EH (cell line): ENCODE results near the gene GIPR.
"Not testable (repeated sequence)": the region's sequence is repeated elsewhere in the genome, so short reads cannot be mapped to it uniquely, and the experiment has no call there.

ENCODE experiments used
- DNase-seq: peaks from one replicate; pipeline ENCODE4 v3.0.0-alpha.2; 2015; ENCODE audit warnings: low read depth

The GIPR gene

GRCh38 chr19:45667620-45668341 lies at the start of gene GIPR:
GIPR (plus strand) TSS chr19:45668221; CDS start chr19:45669521, 1,300 bp downstream.
- DNase-seq: peak; percentile 65

- DNase-seq: no peak
Measured at GRCh38 chr19:45621389-45621788, 46.6 kb upstream of the GIPR start.

- DNase-seq: no peak
Measured at GRCh38 chr19:45621976-45622503, 46.0 kb upstream of the GIPR start.

GRCh38 chr19:45623984-45624383 lies 44.0 kb upstream of the GIPR start:
- DNase-seq: no peak

GRCh38 chr19:45628219-45628618 lies 39.8 kb upstream of the GIPR start:
- not testable (repeated sequence) for DNase-seq

GRCh38 chr19:45629704-45630103 lies 38.3 kb upstream of the GIPR start:
- no peak for DNase-seq

GRCh38 chr19:45630463-45630862 lies 37.6 kb upstream of the GIPR start:
- peak; percentile 99 for DNase-seq

- peak; percentile 96 for DNase-seq
Measured at GRCh38 chr19:45632468-45633196, 35.4 kb upstream of the GIPR start.

- DNase-seq: no peak
Measured at GRCh38 chr19:45636275-45636674, 31.7 kb upstream of the GIPR start.

- DNase-seq: no peak
Measured at GRCh38 chr19:45636902-45637301, 31.1 kb upstream of the GIPR start.

GRCh38 chr19:45637890-45638667 lies 29.9 kb upstream of the GIPR start:
- peak; percentile 78 for DNase-seq

- peak; percentile 46 for DNase-seq
Measured at GRCh38 chr19:45638930-45639729, 28.9 kb upstream of the GIPR start, which contains the start of gene EML2. EML2 (minus strand) TSS chr19:45639397; CDS start chr19:45639376, 21 bp downstream.

- no peak for DNase-seq
Measured at GRCh38 chr19:45640849-45641273, 27.2 kb upstream of the GIPR start.

- DNase-seq: peak; percentile 91
Measured at GRCh38 chr19:45641274-45642105, 26.5 kb upstream of the GIPR start.

- peak; percentile 77 for DNase-seq
Measured at GRCh38 chr19:45643024-45643926, 24.7 kb upstream of the GIPR start.

- no peak for DNase-seq
Measured at GRCh38 chr19:45643927-45644771, 23.9 kb upstream of the GIPR start.

GRCh38 chr19:45645068-45645630 lies 22.9 kb upstream of the GIPR start:
- DNase-seq: no peak
